Nasal cavity respiratory epithelium epithelial cell of viscerocranial mucosa (primary cell): ENCODE results near the gene PCSK5. TPM values are rescaled to one million over a fixed set of nuclear protein-coding genes. Genes with fewer than 3 reads are reported as not detected.

Source experiments
- total RNA-seq: library from RNA; depleted of rRNA; stranded (reverse); fragments of >200 nt; gene quantifications from 2 replicates; pipeline ENCODE4 v1.2.3, GENCODE V29; 2014

Gene PCSK5
- total RNA-seq = 3.8 and 7.9 TPM in 2 replicates

DNA sequence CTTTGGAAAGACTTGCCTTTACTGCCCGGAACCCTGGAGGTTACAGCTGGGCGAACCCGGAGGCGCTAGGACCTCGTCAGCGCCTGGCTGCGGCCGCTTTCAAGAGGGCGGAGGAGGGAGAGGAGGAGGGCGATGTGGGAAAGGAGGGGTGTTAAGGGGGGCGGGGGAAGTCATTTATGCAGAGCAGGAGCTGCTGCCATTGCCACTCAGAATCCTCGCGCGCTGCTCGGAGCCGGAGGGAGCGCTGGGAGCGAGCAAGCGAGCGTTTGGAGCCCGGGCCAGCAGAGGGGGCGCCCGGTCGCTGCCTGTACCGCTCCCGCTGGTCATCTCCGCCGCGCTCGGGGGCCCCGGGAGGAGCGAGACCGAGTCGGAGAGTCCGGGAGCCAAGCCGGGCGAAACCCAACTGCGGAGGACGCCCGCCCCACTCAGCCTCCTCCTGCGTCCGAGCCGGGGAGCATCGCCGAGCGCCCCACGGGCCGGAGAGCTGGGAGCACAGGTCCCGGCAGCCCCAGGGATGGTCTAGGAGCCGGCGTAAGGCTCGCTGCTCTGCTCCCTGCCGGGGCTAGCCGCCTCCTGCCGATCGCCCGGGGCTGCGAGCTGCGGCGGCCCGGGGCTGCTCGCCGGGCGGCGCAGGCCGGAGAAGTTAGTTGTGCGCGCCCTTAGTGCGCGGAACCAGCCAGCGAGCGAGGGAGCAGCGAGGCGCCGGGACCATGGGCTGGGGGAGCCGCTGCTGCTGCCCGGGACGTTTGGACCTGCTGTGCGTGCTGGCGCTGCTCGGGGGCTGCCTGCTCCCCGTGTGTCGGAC is at the start of gene PCSK5:
Gene PCSK5 (plus strand): TSS at position 202 of the 805 bp plus-strand sequence. CDS start 509 bp downstream, at position 711.

DNA sequence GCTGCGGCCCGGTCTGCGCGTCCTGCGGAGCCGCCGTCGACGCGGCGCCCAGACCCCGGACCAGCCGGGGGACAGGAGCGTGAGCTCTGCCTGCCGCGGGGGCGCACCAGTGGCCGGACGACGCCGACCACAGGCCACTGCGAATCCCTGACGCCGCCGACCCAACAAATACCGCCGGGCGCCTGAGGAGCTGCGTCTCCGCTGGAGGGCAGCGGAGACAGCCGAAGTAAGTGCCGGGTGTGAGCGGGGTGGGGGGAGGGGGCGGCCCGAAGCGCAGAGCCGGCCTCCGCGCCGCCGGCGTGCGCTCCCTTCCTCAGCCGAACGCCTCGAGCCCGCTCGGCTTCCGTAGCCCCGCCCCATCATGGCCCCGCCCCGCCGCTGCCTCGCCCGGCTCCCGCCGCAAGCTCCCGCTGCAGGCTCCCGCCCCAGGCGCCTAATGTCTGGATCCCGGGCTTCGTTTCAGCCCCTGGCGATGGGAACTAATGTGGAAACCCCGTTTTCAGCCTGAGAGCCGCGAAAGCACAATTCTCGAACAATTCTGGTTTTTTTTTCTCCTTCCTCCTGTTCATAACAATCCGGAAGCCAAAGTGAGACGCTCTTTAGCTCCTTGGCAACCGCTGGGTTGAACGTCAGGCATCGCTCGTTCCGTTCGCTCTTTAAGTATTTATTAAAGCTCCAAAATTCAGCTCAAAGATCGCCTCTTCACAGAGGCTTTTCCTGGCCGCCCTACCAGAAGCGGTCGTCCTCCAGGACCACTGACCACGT is 503.9 kb downstream of the PCSK5 start, which contains the start of gene RFK:
Gene RFK (minus strand): TSS at position 232 of the 765 bp plus-strand sequence. CDS start 255 bp downstream, outside the sequence.

